Measurements from ENCODE around the gene RAP1A. TPM values are rescaled to one million over a fixed set of nuclear protein-coding genes. Genes with fewer than 3 reads are reported as not detected.

Gene RAP1A
- total RNA-seq, 1 experiment from 2014 or later: 26.7 TPM

- no peak overlapping the region for H2AFZ ChIP-seq (ENCODE audit: low read length)
- no peak overlapping the region for H3K14ac ChIP-seq (ENCODE audit: insufficient read depth, low read length)
- H3K9me3 ChIP-seq (ENCODE audit: control insufficient read depth, low read depth, low read length): no peaks in the 10 kb centered on the region
- no peak overlapping the region for H2AK5ac ChIP-seq (ENCODE audit: insufficient read length, low read length)
- H4K20me1 ChIP-seq (ENCODE audit: control insufficient read depth, insufficient read depth, insufficient read length): no peaks in the 10 kb centered on the region
- no peaks in the 10 kb centered on the region; a peak in 1 of 5 replicates for H3K9me3 Mint-ChIP-seq
- WGBS (ENCODE audit: extremely low coverage, insufficient read length, low lambda C conversion rate): no CpG with 5 or more reads among the region's 5 CpGs
- no peak overlapping the region for H2BK5ac ChIP-seq (ENCODE audit: insufficient read length, low read length)
- no peak overlapping the region for H4K91ac ChIP-seq (ENCODE audit: insufficient read length, low read depth, low read length)
- H3K23me2 ChIP-seq (ENCODE audit: insufficient read length, low read depth, low read length, poor library complexity, severe bottlenecking): no peaks in the 10 kb centered on the region
- no peak for TF ChIP-seq CTCF (conservative IDR thresholded peaks at IDR 0.05)
- H3K56ac ChIP-seq (ENCODE audit: insufficient read length, low read depth, low read length): no peak overlapping the region
- H3K4me1 Mint-ChIP-seq: peaks cover 12 to 18% of the 10 kb centered on the region in 2 experiments
- no peak overlapping the region for H3K27ac ChIP-seq (ENCODE audit: insufficient read length, low read depth, low read length)
- H3K9ac ChIP-seq (ENCODE audit: extremely low read depth, insufficient read length, low read length): no peak overlapping the region
- H3K4me3 Mint-ChIP-seq: no peak overlapping the region
- H3K4me2 ChIP-seq (ENCODE audit: insufficient read depth, insufficient read length, low read length): no peak overlapping the region
- no peak overlapping the region for H2BK20ac ChIP-seq (ENCODE audit: low read depth, low read length, poor library complexity, severe bottlenecking)
- no peaks in the 10 kb centered on the region; the same call in 1 of the 2 replicates for H3K27me3 Mint-ChIP-seq (ENCODE audit: low read depth)
- H2BK120ac ChIP-seq (ENCODE audit: low read depth, low read length, poor library complexity, severe bottlenecking): no peak overlapping the region
- H3K23ac ChIP-seq (ENCODE audit: insufficient read length, low read depth, low read length): no peak overlapping the region
- H3K4ac ChIP-seq (ENCODE audit: low read depth, low read length): no peak overlapping the region
- no peak overlapping the region for H2BK12ac ChIP-seq (ENCODE audit: insufficient read length, low read depth, low read length)
- H3K79me1 ChIP-seq (ENCODE audit: insufficient read depth, low read depth, low read length, poor library complexity, severe bottlenecking): no peaks in the 10 kb centered on the region
- no peaks in the 10 kb centered on the region for H3K27me3 ChIP-seq (ENCODE audit: insufficient read depth, low read length)
- H3K4me1 ChIP-seq (ENCODE audit: insufficient read depth, low read length): peaks cover 5% of the 10 kb centered on the region
- no peak overlapping the region for H3K18ac ChIP-seq (ENCODE audit: insufficient read length, low read depth, low read length)
- H4K5ac ChIP-seq (ENCODE audit: insufficient read length, low read depth, low read length): no peak overlapping the region
- no peak overlapping the region; a peak in 1 of 7 replicates for H3K27ac Mint-ChIP-seq
- no peak overlapping the region for H3T11ph ChIP-seq (ENCODE audit: low read length)
- H3K79me2 ChIP-seq (ENCODE audit: insufficient read depth, low read length): no peaks in the 10 kb centered on the region
- H3K36me3 Mint-ChIP-seq (ENCODE audit: insufficient read depth in 1 of 3, low read depth in 3 of 3): no peaks in the 10 kb centered on the region
- H4K8ac ChIP-seq (replicated peaks; ENCODE audit: insufficient read length, low read depth, low read length): no peak overlapping the region
- no peak overlapping the region for H2BK15ac ChIP-seq (ENCODE audit: low read depth, low read length)
- no peak for DNase-seq
Measured at GRCh38 chr1:111597426-111597825, 22.2 kb upstream of the RAP1A start.
